ENCODE results near the gene CDC26. TPM values are rescaled to one million over a fixed set of nuclear protein-coding genes. Genes with fewer than 3 reads are reported as not detected.
"Not testable (repeated sequence)": the region's sequence is repeated elsewhere in the genome, so short reads cannot be mapped to it uniquely, and the experiment has no call there.

The CDC26 gene
- total and polyA plus RNA-seq, 3 donors from 2014 or later = 17.9 to 27.5 (median 19.8) TPM

DNA sequence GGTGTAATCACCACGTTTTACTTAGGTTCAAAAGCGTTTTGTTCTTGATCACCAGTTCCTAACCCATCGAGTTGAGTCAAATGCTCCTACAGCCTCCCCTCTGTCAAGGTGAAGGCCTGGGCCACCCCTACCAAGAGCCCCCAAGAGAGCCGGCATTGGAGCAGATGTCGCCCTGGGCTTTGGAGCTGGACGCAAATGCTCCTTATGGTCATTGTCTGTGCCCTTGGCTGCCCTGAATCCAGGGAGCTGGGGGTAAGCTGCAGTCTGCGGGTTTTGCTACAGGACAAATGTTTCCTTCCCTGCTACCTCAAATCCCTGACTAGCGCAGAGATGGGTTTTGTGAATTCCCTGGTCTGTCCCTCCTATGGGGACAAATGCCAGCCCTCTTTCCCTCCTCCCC lies 22.9 kb upstream of the CDC26 start:
- 86 to 97% methylated on average over 6 to 8 of the region's 8 CpGs for WGBS, 2 donors
- intact Hi-C loops (cut with DNase I; ENCODE audit: low total_unique reads) = no loop called here
- Histone ChIP-seq H3K27ac (no peak overlapping the region), H3K4me3 (no peak overlapping the region), H3K27me3 (no peaks in the 10 kb centered on the region), H3K9me3 (no peaks in the 10 kb centered on the region), H3K36me3 (ENCODE audit: low read depth, missing control alignments) (no peaks in the 10 kb centered on the region), H3K4me1 (no peaks in the 10 kb centered on the region)
- DNase-seq = no peak
- TF ChIP-seq, protein P1, sequence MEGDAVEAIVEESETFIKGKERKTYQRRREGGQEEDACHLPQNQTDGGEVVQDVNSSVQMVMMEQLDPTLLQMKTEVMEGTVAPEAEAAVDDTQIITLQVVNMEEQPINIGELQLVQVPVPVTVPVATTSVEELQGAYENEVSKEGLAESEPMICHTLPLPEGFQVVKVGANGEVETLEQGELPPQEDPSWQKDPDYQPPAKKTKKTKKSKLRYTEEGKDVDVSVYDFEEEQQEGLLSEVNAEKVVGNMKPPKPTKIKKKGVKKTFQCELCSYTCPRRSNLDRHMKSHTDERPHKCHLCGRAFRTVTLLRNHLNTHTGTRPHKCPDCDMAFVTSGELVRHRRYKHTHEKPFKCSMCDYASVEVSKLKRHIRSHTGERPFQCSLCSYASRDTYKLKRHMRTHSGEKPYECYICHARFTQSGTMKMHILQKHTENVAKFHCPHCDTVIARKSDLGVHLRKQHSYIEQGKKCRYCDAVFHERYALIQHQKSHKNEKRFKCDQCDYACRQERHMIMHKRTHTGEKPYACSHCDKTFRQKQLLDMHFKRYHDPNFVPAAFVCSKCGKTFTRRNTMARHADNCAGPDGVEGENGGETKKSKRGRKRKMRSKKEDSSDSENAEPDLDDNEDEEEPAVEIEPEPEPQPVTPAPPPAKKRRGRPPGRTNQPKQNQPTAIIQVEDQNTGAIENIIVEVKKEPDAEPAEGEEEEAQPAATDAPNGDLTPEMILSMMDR (IDR thresholded peaks at IDR 0.05) = no peak
- no peak for TF ChIP-seq POLR2A (IDR thresholded peaks at IDR 0.05)

DNA sequence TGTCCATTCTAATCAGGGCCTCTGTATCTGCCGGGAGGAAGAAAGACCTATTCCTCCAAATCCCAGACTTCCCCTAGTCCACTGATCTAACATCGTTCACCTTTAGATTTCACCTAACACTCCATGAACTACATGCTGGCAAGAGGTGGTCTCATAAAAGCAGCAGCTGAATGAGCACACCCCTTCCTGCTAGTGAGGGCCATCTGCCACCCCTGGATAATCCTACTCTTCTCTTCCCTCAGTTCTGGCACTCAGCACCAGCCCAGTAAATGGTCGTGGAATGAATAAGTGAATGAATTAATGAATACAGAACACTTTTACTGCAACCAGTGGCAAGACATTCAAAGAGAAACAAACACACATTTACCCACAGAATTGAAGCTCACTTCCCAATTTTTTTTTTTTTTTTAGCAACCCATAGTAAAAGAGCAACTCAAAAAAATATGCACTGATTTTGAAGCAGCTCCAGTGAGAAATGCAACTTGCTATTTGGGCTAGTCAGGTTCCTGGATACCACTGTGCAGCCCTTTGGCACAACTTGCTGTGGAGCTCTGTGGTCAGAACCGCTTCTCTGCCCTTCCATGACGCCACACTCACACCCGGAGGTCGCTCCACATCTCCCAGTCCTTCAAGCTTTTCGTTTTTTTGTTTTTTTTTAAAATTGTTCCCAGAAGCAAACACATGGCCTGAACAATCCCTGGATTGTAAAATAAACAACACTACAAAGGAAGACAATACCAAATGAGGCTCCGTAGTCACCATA lies 21.6 kb upstream of the CDC26 start:
- no peak overlapping the region for H3K4me3 ChIP-seq
- TF ChIP-seq, protein P1 (IDR thresholded peaks at IDR 0.05) = no peak
- no peak for TF ChIP-seq POLR2A (IDR thresholded peaks at IDR 0.05)

DNA sequence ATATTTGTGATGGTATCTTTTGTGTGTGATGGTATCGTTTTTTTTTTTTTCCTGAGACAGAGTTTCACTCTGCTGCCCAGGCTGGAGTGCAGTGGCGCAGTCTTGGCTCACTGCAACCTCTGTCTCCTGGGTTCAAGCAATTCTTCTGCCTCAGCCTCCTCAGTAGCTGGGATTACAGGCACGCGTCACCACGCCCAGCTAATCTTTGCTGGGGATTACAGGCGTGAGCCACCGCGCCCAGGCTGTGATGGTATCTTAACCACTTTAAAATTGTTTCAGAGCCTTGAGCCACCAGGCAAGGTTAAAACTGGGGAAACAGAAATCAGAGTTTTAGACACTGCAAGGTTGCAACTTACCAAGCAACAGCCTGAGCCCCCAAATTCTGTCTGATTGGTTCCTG lies 20.9 kb upstream of the CDC26 start:
- H3K36me3 ChIP-seq (ENCODE audit: low read depth, missing control alignments); DNase-seq; H3K4me1 ChIP-seq; H3K9me3 ChIP-seq; intact Hi-C loops (cut with DNase I; ENCODE audit: low total_unique reads); H3K4me3 ChIP-seq; H3K27me3 ChIP-seq; H3K27ac ChIP-seq: not testable (repeated sequence)
- 82 to 90% methylated on average over 8 of the region's 8 CpGs for WGBS, 2 donors

More for the DNA sequence above, 21.6 kb upstream of the CDC26 start:
- H3K27me3 ChIP-seq = no peaks in the 10 kb centered on the region
- no peaks in the 10 kb centered on the region for H3K9me3 ChIP-seq
- 74 to 80% methylated on average over 9 of the region's 9 CpGs for WGBS, 2 donors
- H3K4me1 ChIP-seq = no peaks in the 10 kb centered on the region
- intact Hi-C loops (cut with DNase I; ENCODE audit: low total_unique reads) = no loop called here
- H3K27ac ChIP-seq = no peak overlapping the region
- DNase-seq = no peak
- H3K36me3 ChIP-seq (ENCODE audit: low read depth, missing control alignments) = no peaks in the 10 kb centered on the region

DNA sequence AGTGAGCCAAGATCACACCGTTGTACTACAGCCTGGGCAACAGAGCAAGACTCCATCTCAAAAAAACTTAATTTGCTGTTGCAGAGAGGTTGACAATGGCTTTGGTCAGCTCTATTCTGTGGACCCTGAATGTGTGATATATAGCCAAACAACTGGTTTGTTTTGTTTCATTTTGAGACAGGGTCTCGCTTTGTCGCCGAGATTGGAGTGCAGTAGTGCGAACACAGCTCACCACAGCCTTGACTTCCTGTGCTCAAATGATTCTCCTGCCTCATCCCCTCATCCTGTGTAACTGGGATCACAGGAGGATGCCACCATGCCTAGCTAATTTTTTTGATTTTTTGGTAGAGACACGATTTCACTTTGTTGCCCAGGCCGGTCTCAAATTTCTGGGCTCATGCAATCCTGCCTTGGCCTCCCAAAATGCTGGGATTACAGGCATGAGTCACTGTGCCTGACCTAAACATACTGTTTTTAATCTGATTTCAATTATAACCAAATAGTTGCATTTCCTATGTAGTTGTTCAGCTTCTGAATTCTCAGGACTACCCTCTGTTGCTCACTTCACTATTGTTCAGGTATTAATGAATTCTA lies 18.0 kb upstream of the CDC26 start:
- Histone ChIP-seq H3K4me1 (no peaks in the 10 kb centered on the region), H3K36me3 (ENCODE audit: low read depth, missing control alignments) (no peaks in the 10 kb centered on the region), H3K27me3 (no peaks in the 10 kb centered on the region), H3K4me3 (no peak overlapping the region), H3K9me3 (no peaks in the 10 kb centered on the region), H3K27ac (no peak overlapping the region)
- no peak for TF ChIP-seq POLR2A (IDR thresholded peaks at IDR 0.05)
- TF ChIP-seq, protein P1 (IDR thresholded peaks at IDR 0.05) = no peak
- DNase-seq = no peak
- WGBS, 2 donors = 87 to 91% methylated on average over 7 of the region's 7 CpGs
- intact Hi-C loops (cut with DNase I; ENCODE audit: low total_unique reads) = no loop called here

DNA sequence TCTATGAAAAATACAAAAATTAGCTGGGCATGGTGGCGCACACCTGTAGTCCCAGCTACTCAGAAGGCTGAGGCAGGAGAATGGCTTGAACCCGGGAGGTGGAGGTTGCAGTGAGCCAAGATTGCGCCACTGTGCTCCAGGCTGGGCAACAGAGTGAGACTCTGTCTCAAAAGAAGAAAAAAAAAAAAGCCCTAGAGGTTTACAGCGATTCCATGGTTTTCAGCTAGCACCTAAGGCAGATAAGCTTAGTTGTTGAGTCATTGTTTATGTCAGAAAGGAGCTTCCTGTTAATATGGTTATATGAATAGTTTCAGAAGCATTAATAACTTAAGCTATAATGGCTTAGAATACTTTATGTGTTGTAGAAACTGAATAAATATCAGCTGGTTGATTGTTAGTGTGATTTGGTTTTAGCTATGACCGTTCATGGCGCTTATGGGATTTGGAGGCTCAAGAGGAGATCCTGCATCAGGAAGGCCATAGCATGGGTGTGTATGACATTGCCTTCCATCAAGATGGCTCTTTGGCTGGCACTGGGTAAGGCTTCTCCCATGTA lies 14.8 kb upstream of the CDC26 start:
- DNase-seq = no peak
- 95 to 98% methylated on average over 6 of the region's 6 CpGs for WGBS, 2 donors
- no peaks in the 10 kb centered on the region for H3K36me3 ChIP-seq (ENCODE audit: low read depth, missing control alignments)
- no peak overlapping the region for H3K4me3 ChIP-seq
- H3K9me3 ChIP-seq = no peaks in the 10 kb centered on the region
- no peak for TF ChIP-seq POLR2A (IDR thresholded peaks at IDR 0.05)
- TF ChIP-seq, protein P1 (IDR thresholded peaks at IDR 0.05) = no peak
- H3K4me1 ChIP-seq = no peaks in the 10 kb centered on the region
- H3K27ac ChIP-seq = no peak overlapping the region
- intact Hi-C loops (cut with DNase I; ENCODE audit: low total_unique reads) = no loop called here
- no peaks in the 10 kb centered on the region for H3K27me3 ChIP-seq

Data from testis (tissue), 3 donors.